ACHN (cell line): ENCODE data around the gene RAB40AL.

Source experiments
- DNase-seq: peaks from one replicate; pipeline ENCODE4 v3.0.0-alpha.2; 2015
- in situ Hi-C: cut with HindIII; loops from 2 replicates; pipeline ENCODE4 v1.10.0; 2017; ENCODE audit warnings: low sequenced_read_pairs, low pct_ligation_motif_present, low pct_unique_long_range_greater_than_20kb

The RAB40AL gene

DNA sequence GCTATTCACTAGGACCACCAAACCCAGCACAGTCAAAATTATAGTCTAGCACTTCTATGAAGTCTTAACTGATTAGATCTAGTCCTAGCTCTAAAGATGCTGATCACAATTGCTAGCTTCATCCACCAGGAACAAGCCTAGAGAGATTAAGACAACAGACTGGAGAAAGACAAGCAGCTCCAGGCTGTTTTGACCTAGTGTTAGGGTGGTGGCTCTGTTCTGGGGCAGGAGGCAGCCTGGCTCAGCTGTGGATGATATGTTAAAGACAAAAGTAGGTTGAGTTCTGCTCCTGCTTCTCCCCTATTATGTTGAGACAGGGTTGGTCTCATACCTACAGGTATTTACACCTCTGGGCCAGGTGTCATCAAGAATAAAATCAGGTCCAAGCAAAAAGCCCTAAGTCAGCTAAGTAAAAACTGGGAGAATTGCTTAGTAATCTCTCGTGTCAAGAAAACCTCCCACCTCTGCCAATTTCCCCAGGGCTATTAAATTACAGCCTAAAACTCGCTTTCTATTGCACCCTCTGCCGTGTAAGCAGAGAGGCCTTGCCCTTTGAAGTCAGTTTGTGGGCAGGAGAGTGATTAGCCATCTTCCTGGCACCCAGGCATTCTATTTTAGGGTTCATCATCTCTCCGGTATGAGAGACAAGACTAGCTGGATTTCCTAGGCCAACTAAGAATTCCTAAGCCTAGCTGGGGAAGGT, 39.9 kb downstream of the RAB40AL start:
- in situ Hi-C loops: no loop called here
- DNase-seq: no peak

DNA sequence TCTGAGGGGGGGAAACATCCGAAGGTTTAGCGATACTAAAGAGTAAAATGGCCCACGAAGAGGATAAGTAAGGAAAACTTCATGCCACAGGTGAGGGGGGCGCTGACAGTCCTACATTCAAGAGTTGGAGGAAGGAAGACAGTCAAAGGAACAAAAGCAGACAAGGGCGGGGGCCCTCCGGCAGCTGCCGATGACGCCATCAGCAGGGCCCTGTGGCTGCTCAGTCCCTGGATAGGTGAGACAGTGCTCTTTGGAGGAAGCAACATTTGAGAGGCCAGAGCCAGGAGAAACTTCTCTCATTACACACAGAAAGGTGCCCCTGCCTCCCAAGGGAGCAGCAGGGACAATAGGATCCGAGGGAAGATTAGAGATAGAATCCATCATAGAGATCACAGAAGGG, 41.5 kb downstream of the RAB40AL start:
- in situ Hi-C loops: no loop called here
- DNase-seq: no peak

DNA sequence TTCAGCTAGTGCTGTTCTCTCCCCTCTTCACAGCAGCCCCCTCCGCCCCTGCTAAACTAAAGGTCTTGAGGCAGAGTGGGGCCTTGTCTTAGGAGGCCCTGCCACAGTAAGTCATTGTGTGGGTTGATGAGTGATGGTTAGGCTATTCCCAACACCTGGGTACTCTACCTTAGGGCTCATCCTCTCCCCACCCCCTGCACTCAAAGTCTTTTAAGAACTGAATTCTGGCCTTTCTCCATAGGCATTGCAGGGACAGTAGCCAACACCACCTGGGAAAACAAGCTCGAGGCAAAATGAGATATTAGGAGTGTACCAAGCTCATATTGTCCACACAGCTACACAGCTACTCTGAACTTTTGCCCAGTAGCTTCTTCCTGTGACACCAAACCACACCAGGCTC, 42.5 kb downstream of the RAB40AL start:
- in situ Hi-C loops: no loop called here
- no peak for DNase-seq

DNA sequence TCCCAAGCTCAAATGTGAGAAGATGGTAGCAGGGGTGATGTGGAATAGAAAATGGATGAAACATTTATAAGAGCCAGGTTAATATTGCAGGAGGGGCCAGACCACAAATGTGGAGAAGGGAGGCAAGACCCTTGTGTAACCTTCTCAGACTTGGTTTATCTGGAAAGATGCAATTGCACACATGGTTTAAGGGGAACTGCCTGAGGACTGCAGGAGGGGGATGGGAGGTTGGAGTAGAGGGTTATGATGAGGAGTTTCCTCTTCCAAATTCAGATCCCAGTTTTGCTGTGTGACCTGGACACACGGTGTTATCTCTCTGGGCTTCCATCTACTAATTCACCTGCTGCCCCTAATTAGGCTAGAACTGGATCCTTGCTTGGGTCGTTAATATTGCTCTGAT, 46.1 kb downstream of the RAB40AL start:
- DNase-seq: no peak
- in situ Hi-C loops: no loop called here

DNA sequence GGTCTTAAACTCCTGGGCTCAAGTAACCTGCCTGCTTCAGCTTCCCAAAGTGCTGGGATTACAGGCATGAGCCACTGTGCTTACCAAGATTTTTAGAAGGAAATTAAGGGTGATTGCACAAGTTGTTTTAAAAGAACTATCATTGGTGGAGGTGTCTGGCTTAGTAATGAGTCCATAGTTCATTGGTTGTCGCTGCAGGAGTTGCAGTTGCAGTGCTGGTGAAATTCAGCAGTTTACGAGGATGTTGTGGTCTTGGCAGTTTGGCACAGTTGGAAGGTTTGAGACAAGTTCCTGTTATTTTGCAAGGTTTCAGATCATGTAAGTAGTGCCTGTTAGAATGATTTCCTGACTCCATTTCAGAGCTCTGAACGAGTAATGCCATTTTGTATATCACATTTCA, 48.1 kb downstream of the RAB40AL start:
- in situ Hi-C loops: no loop called here
- DNase-seq: no peak
